Left lobe of liver (tissue), 2 donors: ENCODE measurements around the gene CTNNA2. TPM values are rescaled to one million over a fixed set of nuclear protein-coding genes. Genes with fewer than 3 reads are reported as not detected.

Experiments
- ATAC-seq: fragments of 200-7000 bp; cut with Tn5 transposase; one replicate; pipeline ENCODE4 v1.9.1; 2020; ENCODE audit warnings: mild to moderate bottlenecking, moderate library complexity
- DNase-seq: peaks from one replicate; pipeline ENCODE4 v3.0.0-alpha.2; 2020; ENCODE audit warnings: low spot score
- total RNA-seq: library from RNA; stranded (reverse); gene quantifications from one replicate; pipeline ENCODE4 v1.2.1, GENCODE V29; 2021
- donor health status: DM: no; HTN: no; CAD: no; lungs with moderate emphysema.
- donor health status: DM: no; HTN: yes; CAD: no.

The CTNNA2 gene
- total RNA-seq, 1 donor from 2014 or later, result not detected

DNA sequence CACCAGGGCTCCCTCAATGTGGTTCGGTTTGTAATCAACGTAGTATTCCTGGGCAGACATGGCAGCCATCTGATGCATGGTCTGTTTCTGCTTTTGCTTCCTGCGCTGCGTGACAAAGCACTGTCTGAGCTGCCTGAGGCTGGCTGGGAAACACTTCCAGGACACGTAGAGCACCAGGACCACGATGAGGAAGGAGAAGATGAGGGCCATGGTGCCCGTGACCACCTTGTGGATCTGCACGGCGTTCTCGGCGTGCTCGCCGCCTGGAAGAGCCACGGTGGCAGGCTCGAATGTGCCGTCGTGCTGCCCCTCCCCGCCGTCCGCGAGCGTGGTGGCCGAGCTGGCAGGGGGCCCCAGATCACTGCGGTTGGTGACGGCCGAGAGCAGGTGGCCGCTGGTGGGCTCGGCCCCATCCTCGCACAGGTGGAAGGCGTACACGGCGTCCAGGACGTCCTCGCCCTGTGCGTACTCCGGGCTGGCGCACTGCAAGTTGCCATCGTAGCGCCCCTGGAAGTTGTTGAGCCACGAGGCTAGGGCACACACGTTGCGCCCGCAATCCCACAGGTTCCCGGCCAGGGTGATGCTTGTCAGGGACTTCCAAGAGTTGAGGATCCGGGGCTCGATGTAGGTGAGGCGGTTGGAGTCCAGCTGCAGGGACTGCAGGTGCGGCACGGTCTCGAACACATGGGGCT is 789.6 kb downstream of the CTNNA2 start:
- DNase-seq (no peak), ATAC-seq (no peak)

GRCh38 chr2:80303006-80303908 is 790.4 kb downstream of the CTNNA2 start:
- ATAC-seq (no peak), DNase-seq (no peak)

DNA sequence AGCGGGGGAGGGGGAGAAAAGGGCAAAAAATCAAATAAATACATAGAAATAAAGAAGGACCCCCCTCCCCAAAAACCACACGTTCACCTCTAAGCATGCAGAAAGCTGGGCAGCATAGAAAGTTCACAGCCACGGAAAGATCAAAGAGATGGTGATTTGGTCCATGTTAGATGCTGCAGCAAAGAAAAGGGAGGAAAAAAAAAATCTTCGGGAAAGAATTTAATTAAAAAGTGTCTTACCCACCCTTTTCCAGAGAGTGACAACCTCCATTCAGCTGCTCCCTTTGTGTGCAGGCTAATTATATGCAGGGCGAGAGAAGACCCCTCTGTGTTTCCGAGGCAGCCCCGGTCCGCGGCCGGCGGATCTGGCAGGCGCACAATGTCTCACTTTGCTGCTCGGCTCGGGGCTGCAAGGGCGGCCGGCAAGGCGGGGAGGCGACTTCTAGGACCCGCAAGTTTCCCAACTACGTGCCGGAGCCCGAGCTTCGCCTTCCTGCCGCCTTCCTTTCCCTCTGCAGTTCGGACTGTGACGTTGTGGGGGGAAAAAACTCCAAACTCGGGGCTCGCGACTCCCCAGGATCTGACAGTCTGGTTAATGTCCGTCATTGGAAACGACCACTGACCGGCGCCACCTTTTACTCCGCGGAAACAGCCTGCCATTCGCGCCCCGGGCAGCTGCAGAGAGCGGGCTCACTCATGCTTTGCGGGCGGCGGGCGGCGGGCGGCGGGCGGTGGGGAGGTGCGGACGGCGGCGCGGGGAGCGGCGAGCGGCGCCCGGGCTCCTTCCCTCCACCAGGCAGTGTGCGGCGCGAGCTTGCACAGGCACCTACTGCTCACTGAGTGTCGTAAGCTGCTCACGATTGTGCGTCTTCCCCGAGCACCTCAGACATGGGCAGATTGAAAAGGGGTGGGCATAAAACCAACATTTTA is 791.3 kb downstream of the CTNNA2 start, which contains the start of gene LRRTM1:
Gene LRRTM1 (minus strand): TSS at position 844 of the 929 bp plus-strand sequence. CDS start 933 bp downstream, outside the sequence.
- ATAC-seq, result no peak
- no peak for DNase-seq

GRCh38 chr2:80311304-80311703 is 798.5 kb downstream of the CTNNA2 start:
- DNase-seq (no peak), ATAC-seq (no peak)

GRCh38 chr2:80312282-80312839 is 799.5 kb downstream of the CTNNA2 start:
- ATAC-seq (no peak), DNase-seq (no peak)

DNA sequence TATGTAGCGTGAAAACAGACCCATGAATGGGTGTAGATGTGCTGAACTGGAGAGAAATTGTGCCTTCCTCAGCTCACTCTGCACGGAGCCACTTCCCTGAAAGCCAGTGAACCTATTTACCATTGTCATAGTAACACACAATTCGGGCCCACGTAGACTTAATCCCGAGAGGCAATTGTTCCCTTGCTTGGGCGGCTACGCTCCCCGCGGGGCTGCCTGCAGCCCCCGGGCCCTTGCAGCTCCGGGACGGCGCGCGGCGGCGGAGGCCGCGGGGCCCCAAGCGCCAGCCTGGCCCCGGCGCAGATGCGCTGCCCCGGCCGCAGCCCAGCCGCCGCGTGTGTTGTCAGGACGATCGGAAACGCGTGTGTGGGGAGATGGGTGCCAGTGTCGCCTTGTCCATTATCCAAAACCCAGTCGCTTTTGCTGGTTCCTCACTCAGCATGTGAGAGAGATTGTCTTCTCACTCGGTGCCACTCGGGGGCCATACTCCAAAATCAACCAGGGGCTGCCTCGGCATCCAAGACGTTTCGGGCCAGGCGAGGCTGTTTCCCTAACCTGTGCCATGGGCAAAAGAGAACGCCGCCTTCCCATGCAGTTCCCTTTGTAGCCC is 809.6 kb downstream of the CTNNA2 start:
- ATAC-seq, result no peak
- no peak for DNase-seq

GRCh38 chr2:80322958-80323357 is 810.1 kb downstream of the CTNNA2 start:
- no peak for DNase-seq
- ATAC-seq, result no peak

DNA sequence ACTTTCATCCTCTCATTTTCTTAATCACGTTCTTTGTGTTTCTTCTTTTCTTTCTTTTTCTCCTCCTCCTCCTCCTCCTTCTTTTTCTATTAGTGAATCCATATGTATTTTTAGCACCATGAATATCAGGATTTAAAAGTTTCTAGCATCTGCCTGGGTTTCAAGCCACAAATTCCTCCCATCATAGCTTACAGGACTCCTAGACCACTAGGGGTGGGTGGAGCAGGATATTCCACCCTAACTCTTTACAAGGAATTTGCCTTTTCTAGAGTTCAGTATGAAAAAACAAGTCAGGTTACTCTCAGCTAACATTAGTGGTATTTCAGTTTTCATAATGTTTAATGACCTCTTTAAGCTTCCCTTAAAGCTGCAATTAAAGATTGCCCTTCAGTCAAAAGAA is 810.8 kb downstream of the CTNNA2 start:
- no peak for ATAC-seq
- DNase-seq, result no peak

DNA sequence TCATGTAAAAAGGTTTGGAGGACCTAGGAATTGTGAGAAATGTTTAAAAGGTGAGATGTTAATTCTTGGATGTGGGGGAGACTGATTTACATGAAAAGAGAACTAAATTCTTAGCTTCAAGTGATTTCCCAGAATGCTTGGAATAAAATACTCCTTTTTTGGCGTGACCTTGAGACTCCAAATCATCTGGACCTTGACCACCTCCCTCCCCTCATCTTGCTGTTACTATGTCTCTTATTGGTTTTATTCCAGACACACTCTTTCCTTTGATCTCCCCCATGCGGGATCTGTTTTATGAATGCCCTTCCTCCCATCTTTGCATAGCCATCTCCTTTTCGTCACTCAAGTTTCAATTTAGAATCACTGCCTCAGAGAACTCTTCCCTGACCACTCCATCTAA is 811.7 kb downstream of the CTNNA2 start:
- DNase-seq, result no peak
- no peak for ATAC-seq

DNA sequence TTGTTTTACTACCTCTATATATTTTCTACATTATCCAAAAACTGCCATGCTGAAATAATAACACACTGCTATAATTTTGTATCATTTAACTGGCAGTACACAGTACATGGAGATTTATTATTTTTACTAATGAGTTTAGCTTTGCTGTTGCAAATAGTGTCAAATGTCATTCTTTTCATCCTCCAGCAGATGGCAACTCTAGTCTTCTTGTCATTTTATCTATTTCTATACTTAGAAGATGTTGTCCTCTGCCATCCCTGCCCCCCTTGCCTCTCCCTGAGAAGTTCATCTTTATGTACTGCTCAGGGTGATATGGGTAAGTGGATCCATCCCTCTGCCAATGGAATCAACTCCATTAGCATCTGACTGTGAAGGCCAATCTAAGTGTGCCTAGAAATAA is 813.4 kb downstream of the CTNNA2 start:
- no peak for ATAC-seq
- DNase-seq, result no peak

GRCh38 chr2:80326861-80327260 is 814.0 kb downstream of the CTNNA2 start:
- DNase-seq, result no peak
- no peak for ATAC-seq

GRCh38 chr2:80328159-80328571 is 815.3 kb downstream of the CTNNA2 start:
- ATAC-seq, result no peak
- no peak for DNase-seq

GRCh38 chr2:80329491-80329890 is 816.6 kb downstream of the CTNNA2 start:
- no peak for DNase-seq
- no peak for ATAC-seq

- no peak for DNase-seq
- ATAC-seq, result no peak
Observed at GRCh38 chr2:80330527-80331450, 817.9 kb downstream of the CTNNA2 start.

DNA sequence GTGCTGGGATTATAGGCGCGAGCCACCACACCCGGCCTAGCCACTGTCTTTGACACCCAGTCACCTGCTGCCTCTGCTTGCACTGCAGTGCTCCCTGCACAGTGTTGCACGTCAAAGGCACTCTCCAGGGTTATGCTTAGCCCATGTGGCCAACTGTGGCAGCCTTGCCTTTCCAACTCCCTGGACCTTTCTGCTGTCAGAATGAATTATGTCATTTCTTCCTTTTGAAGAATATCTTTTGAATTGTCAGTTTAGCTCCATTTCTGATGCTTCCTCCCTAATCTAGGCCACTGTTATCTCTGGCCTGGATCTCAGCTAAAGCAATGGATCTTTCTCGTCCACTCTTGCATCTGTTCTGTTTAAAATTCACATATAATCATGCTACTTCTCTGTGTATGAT is 821.0 kb downstream of the CTNNA2 start:
- ATAC-seq (no peak), DNase-seq (no peak)

GRCh38 chr2:80335411-80335810 is 822.6 kb downstream of the CTNNA2 start:
- DNase-seq (no peak), ATAC-seq (no peak)

GRCh38 chr2:80338794-80339193 is 825.9 kb downstream of the CTNNA2 start:
- ATAC-seq (no peak), DNase-seq (no peak)

- ATAC-seq, result no peak
- no peak for DNase-seq
Observed at GRCh38 chr2:80340022-80340421, 827.2 kb downstream of the CTNNA2 start.

- ATAC-seq, result no peak
- no peak for DNase-seq
Observed at GRCh38 chr2:80348078-80348477, 835.2 kb downstream of the CTNNA2 start.
